Lower lobe of right lung (tissue), 2 donors: Measurements from ENCODE around the gene CORO2B. TPM values are rescaled to one million over a fixed set of nuclear protein-coding genes. Genes with fewer than 3 reads are reported as not detected.

Experiments used
- ATAC-seq, 2 donors: fragments of 200-7000 bp; cut with Tn5 transposase; one replicate each; pipeline ENCODE4 v1.9.1; 2020 to 2022; ENCODE audit warnings: mild to moderate bottlenecking in 2 of 2, moderate library complexity in 2 of 2
- DNase-seq: peaks from one replicate; pipeline ENCODE4 v3.0.0-alpha.2; 2020
- H3K27ac ChIP-seq: fragments of 200-600 bp; one replicate; pipeline ENCODE4 v1.8.0; 2022
- H3K27me3 ChIP-seq: fragments of 200-600 bp; one replicate; pipeline ENCODE4 v1.8.0; 2022; ENCODE audit warnings: low read depth
- H3K36me3 ChIP-seq: fragments of 200-600 bp; one replicate; pipeline ENCODE4 v1.8.0; 2022; ENCODE audit warnings: mild to moderate bottlenecking
- H3K4me1 ChIP-seq: fragments of 200-600 bp; one replicate; pipeline ENCODE4 v1.8.0; 2022
- H3K4me3 ChIP-seq: fragments of 200-600 bp; one replicate; pipeline ENCODE4 v1.8.0; 2022; ENCODE audit warnings: mild to moderate bottlenecking
- H3K9me3 ChIP-seq: fragments of 200-600 bp; one replicate; pipeline ENCODE4 v1.8.0; 2022
- CTCF ChIP-seq: fragments of 200-600 bp; IDR thresholded peaks from one replicate; pipeline ENCODE4 v1.8.0; 2022; ENCODE audit warnings: antibody characterized with exemption, mild to moderate bottlenecking
- intact Hi-C: fragments of 100-400 bp; cut with DNase I; formaldehyde crosslinking; loops from one replicate; pipeline ENCODE4 v1.11.0; 2022
- total RNA-seq: library from RNA; stranded (reverse); fragmentation: NEBNext Ultra II Directional; extraction: Animal tissue kit (Norgen Biotek cat#: 25700); gene quantifications from one replicate; pipeline ENCODE4 v1.2.1, GENCODE V29; 2021
- donor health status: DM: no; HTN: yes; CAD: no; lungs with severe emphysema.

CORO2B gene
- total RNA-seq, 1 donor from 2014 or later = 6.8 TPM

DNA sequence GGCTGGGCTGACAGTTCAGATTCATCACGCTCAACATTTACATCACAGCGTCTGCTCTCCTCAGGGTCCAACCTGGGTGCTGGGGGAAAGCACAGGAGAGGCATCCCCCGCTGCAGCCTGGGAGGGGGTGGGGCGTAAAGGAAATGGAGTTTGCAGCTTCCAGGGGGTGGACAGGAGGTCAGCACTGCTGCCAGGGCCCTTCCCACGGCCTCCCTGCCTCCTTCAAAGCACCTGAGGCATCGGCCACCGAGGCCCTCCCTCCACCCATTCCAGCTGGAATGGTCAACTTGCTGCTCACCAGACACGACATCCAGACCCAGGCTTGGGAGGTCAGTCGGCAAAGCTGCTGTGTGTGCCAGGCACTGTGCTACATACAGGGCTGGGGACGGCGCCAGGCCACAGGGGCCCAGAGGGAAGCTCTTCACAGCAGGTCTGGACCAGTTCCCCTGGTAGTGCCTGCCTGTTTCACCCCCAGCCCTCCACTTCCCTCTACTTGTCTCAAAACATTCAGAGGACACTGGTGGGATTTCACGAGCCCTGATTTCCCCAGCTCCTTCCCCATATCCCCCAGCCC lies 121.2 kb downstream of the CORO2B start:
- no peak for TF ChIP-seq CTCF
- Histone ChIP-seq H3K4me1 (peaks cover 26% of the 10 kb centered on the region), H3K27me3 (no peaks in the 10 kb centered on the region), H3K9me3 (no peaks in the 10 kb centered on the region), H3K36me3 (no peaks in the 10 kb centered on the region), H3K27ac (peak overlapping the region; percentile 51), H3K4me3 (no peak overlapping the region)
- DNase-seq (no peak), ATAC-seq (peak in 1 of 2 donors; percentile 7)
- intact Hi-C loops = no loop called here

DNA sequence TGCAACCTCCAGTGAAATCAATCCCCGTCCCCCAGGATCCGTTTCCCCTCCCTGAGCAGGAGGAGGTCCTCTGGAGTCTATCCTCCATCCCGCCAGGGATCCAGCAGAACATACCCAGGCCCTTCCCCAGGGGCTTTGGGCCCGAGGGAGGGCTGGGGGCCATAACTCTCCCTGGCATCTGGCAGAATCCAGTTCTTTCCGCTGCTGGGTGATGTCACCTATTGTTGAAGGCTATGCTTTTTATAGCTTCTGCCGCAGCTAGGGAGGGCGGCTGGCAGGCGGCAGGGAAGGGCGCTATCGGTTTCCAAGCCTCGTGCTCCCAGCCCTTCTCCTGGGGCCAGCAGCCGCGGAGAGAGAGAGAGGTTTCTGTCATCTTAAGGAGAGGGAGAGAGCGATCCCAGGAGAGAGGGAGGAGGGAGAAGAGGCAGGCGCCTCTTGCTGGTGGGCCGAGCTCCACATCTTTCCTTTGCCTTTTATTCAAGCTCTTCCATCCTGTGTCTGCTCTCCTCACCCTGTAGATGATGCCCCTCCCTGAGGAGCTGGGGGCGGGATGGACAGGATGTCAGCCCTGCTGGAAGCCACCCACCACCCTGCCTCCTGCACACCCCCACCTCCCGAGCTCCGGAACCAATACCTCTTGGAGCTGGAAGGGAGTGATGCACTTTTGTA lies 121.8 kb downstream of the CORO2B start:
- Histone ChIP-seq H3K9me3 (no peaks in the 10 kb centered on the region), H3K4me3 (peak overlapping the region; percentile 10), H3K27me3 (no peaks in the 10 kb centered on the region), H3K36me3 (no peaks in the 10 kb centered on the region), H3K4me1 (peaks cover 28% of the 10 kb centered on the region), H3K27ac (peak overlapping the region; percentile 51)
- no peak for TF ChIP-seq CTCF
- ATAC-seq (peak; percentile 22 to 35), DNase-seq (no peak)
- intact Hi-C loops = no loop called here

DNA sequence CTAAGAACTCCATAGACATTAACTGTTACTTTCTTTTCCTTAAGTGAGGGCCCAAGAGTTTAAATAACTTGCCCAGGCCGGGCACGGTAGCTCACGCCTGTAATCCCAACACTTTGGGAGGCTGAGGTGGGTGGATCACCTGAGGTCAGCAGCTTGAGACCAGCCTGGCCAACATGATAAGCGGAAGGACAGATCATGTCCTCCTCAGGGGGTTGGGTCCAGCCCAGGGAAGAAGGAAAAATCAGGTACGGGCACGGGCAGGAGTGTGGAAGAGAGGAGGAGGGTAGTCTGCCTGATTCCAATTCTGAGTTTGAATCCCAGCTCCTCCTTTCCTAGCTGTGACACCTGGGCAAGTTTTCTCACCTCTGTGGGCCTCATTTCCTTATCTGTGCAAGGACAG lies 123.1 kb downstream of the CORO2B start:
- peaks cover 28% of the 10 kb centered on the region for H3K4me1 ChIP-seq
- no peak overlapping the region for H3K4me3 ChIP-seq
- H3K27ac ChIP-seq = no peak overlapping the region
- ATAC-seq (no peak), DNase-seq (no peak)
- no peaks in the 10 kb centered on the region for H3K36me3 ChIP-seq
- H3K9me3 ChIP-seq = no peaks in the 10 kb centered on the region
- H3K27me3 ChIP-seq = no peaks in the 10 kb centered on the region
- TF ChIP-seq CTCF = no peak
- intact Hi-C loops = no loop called here

DNA sequence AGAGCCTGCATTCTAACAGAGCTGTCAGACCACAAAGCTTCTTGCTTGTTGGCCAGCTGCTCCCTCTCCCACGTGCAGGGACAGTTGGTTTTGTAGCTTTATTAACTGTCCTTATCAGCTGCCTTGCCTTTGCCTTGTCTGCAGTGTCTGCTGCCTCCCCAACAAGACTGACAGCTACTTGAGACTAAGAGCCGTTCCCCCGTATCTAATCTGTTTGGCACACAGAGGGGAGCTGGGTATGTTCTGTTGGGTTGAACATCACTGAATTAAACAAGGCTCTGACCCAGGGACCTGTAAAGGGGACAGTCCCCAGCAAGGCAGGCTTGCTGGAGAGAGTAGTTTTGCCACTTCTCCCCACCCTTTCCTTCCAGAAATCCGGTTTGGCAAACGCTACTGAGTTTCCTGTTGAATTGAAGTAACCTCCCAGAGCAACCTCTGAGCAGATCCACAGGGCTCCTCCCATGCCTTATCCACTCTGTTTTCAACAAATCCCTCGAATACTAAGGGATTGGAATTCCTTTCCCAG lies 125.8 kb downstream of the CORO2B start:
- no peaks in the 10 kb centered on the region for H3K9me3 ChIP-seq
- ATAC-seq (peak; percentile 38 to 62), DNase-seq (no peak)
- no peak for TF ChIP-seq CTCF
- no peak overlapping the region for H3K27ac ChIP-seq
- H3K4me3 ChIP-seq = no peak overlapping the region
- H3K4me1 ChIP-seq = peaks cover 28% of the 10 kb centered on the region
- no peaks in the 10 kb centered on the region for H3K27me3 ChIP-seq
- no peaks in the 10 kb centered on the region for H3K36me3 ChIP-seq
- intact Hi-C loops = no loop called here

- Histone ChIP-seq H3K4me1 (peaks cover 12% of the 10 kb centered on the region), H3K27ac (no peak overlapping the region), H3K36me3 (peaks cover under 1% of the 10 kb centered on the region), H3K4me3 (no peak overlapping the region), H3K9me3 (no peaks in the 10 kb centered on the region), H3K27me3 (no peaks in the 10 kb centered on the region)
- intact Hi-C loops = no loop called here
- DNase-seq (no peak), ATAC-seq (no peak)
- no peak for TF ChIP-seq CTCF
These were observed 127.5 kb downstream of the CORO2B start for GRCh38 chr15:68706256-68706655.
